ENCODE data around the gene MADCAM1. TPM values are rescaled to one million over a fixed set of nuclear protein-coding genes. Genes with fewer than 3 reads are reported as not detected.

MADCAM1 gene
- total and polyA plus RNA-seq, 2 donors (not counting 1 experiment from before 2014, with no cell fraction given), result 0.70 to 2.5 TPM

- WGBS (ENCODE audit: insufficient coverage), result 94% methylated on average over 5 of the region's 7 CpGs
- H3K79me2 ChIP-seq (ENCODE audit: control insufficient read depth, insufficient read depth, low read length), result no peaks in the 10 kb centered on the region
- no peak for TF ChIP-seq EZH2 (IDR thresholded peaks at IDR 0.05; ENCODE audit: borderline replicate concordance, insufficient read depth, low read depth, low read length, poor library complexity, severe bottlenecking)
- no peak overlapping the region for H3K27ac ChIP-seq (ENCODE audit: low read length in 2 of 2)
- Mint-ChIP-seq H3K4me1 (no peaks in the 10 kb centered on the region), H3K27ac (no peak overlapping the region), H3K9me3 (ENCODE audit: insufficient read depth) (peaks cover 3% of the 10 kb centered on the region), H3K27me3 (no peaks in the 10 kb centered on the region), H3K4me3 (no peak overlapping the region)
- H3K9me3 ChIP-seq (ENCODE audit: control extremely low read depth in 1 of 3, control insufficient read depth in 2 of 3, insufficient read depth in 1 of 3, low read length in 2 of 3), result peaks cover 0 to 4% (median 0%) of the 10 kb centered on the region in 3 donors
- ATAC-seq (ENCODE audit: low read depth) (no peak), DNase-seq (no peak)
- no peaks in the 10 kb centered on the region for H3K27me3 ChIP-seq (replicated peaks in 1 of 4; ENCODE audit: control extremely low read depth in 1 of 4, control insufficient read depth in 3 of 4, insufficient read depth in 4 of 4, low read length in 3 of 4)
- H4K20me1 ChIP-seq (ENCODE audit: control insufficient read depth, insufficient read depth, low read length, poor library complexity, severe bottlenecking), result no peaks in the 10 kb centered on the region
- intact Hi-C loops (cut with micrococcal nuclease), result no loop called here
- ChIA-PET POLR2A (no interaction called here), CTCF (no interaction called here)
- H3K4me3 ChIP-seq (ENCODE audit: control extremely low read depth in 1 of 5, extremely low read depth in 1 of 5, insufficient read depth in 1 of 5, low read depth in 2 of 5, low read length in 4 of 5), result no peak overlapping the region
- H3K4me1 ChIP-seq (ENCODE audit: control insufficient read depth in 2 of 2, insufficient read depth in 2 of 2, low read length in 2 of 2), result no peaks in the 10 kb centered on the region
- no peak overlapping the region for H2AFZ ChIP-seq (ENCODE audit: insufficient read depth, low read depth, low read length, poor library complexity, severe bottlenecking)
- no peak overlapping the region for H3K4me2 ChIP-seq (replicated peaks; ENCODE audit: low read depth, low read length, poor library complexity, severe bottlenecking)
- no peak overlapping the region for H3K9ac ChIP-seq (ENCODE audit: low read length)
- no peaks in the 10 kb centered on the region for H3K36me3 ChIP-seq (replicated peaks in 1 of 2; ENCODE audit: control extremely low read depth in 1 of 2, control insufficient read depth in 1 of 2, extremely low read depth in 1 of 2, insufficient read depth in 2 of 2, low read length in 1 of 2)
These were observed 26.5 kb upstream of the MADCAM1 start for GRCh38 chr19:469833-470232.

GRCh38 chr19:470701-471100 is 25.6 kb upstream of the MADCAM1 start:
- no peaks in the 10 kb centered on the region for H4K20me1 ChIP-seq (ENCODE audit: control insufficient read depth, insufficient read depth, low read length, poor library complexity, severe bottlenecking)
- peaks cover 0 to 4% (median 0%) of the 10 kb centered on the region in 3 donors for H3K9me3 ChIP-seq (ENCODE audit: control extremely low read depth in 1 of 3, control insufficient read depth in 2 of 3, insufficient read depth in 1 of 3, low read length in 2 of 3)
- DNase-seq, result no peak
- no peaks in the 10 kb centered on the region for H3K4me1 ChIP-seq (ENCODE audit: control insufficient read depth in 2 of 2, insufficient read depth in 2 of 2, low read length in 2 of 2)
- peaks cover 5% of the 10 kb centered on the region for H3K27me3 Mint-ChIP-seq
- peaks cover 3% of the 10 kb centered on the region for H3K9me3 Mint-ChIP-seq (ENCODE audit: insufficient read depth)
- no peaks in the 10 kb centered on the region for H3K4me1 Mint-ChIP-seq
- H3K9ac ChIP-seq (ENCODE audit: low read length), result no peak overlapping the region
- no peak overlapping the region for H3K4me3 ChIP-seq (ENCODE audit: control extremely low read depth in 1 of 5, extremely low read depth in 1 of 5, insufficient read depth in 1 of 5, low read depth in 2 of 5, low read length in 4 of 5)
- no peak overlapping the region for H3K27ac Mint-ChIP-seq
- POLR2A ChIA-PET, result no interaction called here
- ATAC-seq (ENCODE audit: low read depth), result no peak
- no peaks in the 10 kb centered on the region for H3K27me3 ChIP-seq (replicated peaks in 1 of 4; ENCODE audit: control extremely low read depth in 1 of 4, control insufficient read depth in 3 of 4, insufficient read depth in 4 of 4, low read length in 3 of 4)
- no peak overlapping the region for H2AFZ ChIP-seq (ENCODE audit: insufficient read depth, low read depth, low read length, poor library complexity, severe bottlenecking)
- intact Hi-C loops (cut with micrococcal nuclease), result no loop called here
- TF ChIP-seq CTCF (IDR thresholded peaks at IDR 0.05), result no peak
- CTCF ChIA-PET, result no interaction called here
- H3K4me3 Mint-ChIP-seq, result no peak overlapping the region
- H3K4me2 ChIP-seq (replicated peaks; ENCODE audit: low read depth, low read length, poor library complexity, severe bottlenecking), result no peak overlapping the region
- no peaks in the 10 kb centered on the region for H3K36me3 ChIP-seq (replicated peaks in 1 of 2; ENCODE audit: control extremely low read depth in 1 of 2, control insufficient read depth in 1 of 2, extremely low read depth in 1 of 2, insufficient read depth in 2 of 2, low read length in 1 of 2)
- H3K27ac ChIP-seq (ENCODE audit: low read length in 2 of 2), result no peak overlapping the region
- 90% methylated on average over 14 of the region's 20 CpGs for WGBS (ENCODE audit: insufficient coverage)
- H3K79me2 ChIP-seq (ENCODE audit: control insufficient read depth, insufficient read depth, low read length), result no peaks in the 10 kb centered on the region

All from B cell (primary cell).